CD4-positive, CD25-positive, alpha-beta regulatory T cell (primary cell): ENCODE results near the gene COL20A1. TPM values are rescaled to one million over a fixed set of nuclear protein-coding genes. Genes with fewer than 3 reads are reported as not detected.
"Not testable (repeated sequence)": the region's sequence is repeated elsewhere in the genome, so short reads cannot be mapped to it uniquely, and the experiment has no call there.

Experiments
- ATAC-seq, 2 donors: fragments of 150-1000 bp; cut with Tn5 transposase; one replicate each; pipeline ENCODE4 v1.10.0; 2021; ENCODE audit warnings: low read depth in 2 of 2, moderate number of reproducible peaks in 2 of 2, moderate library complexity in 1 of 2
- DNase-seq, 3 donors: peaks; one replicate each; pipeline versions ENCODE4 v3.0.0 to v3.0.0-alpha.2; 2012 to 2022; ENCODE audit warnings: mixed read lengths in 1 of 3
- H3K27ac ChIP-seq: one replicate; pipeline ENCODE4 v1.7.0; 2013; ENCODE audit warnings: mild to moderate bottlenecking, low read length; ENCODE audit not compliant: insufficient read depth, poor library complexity, severe bottlenecking
- H3K27me3 ChIP-seq: one replicate; pipeline ENCODE4 v1.7.0; 2013; ENCODE audit warnings: low read length; ENCODE audit not compliant: control insufficient read depth, insufficient read depth
- H3K36me3 ChIP-seq: one replicate; pipeline ENCODE4 v1.7.0; 2013; ENCODE audit warnings: mild to moderate bottlenecking, low read length, moderate library complexity; ENCODE audit not compliant: control insufficient read depth, insufficient read depth
- H3K4me1 ChIP-seq: 2 replicates; pipeline ENCODE4 v1.7.0; 2013; ENCODE audit warnings: mild to moderate bottlenecking, low read length; ENCODE audit not compliant: insufficient read depth, control insufficient read depth, poor library complexity, severe bottlenecking
- H3K4me3 ChIP-seq: one replicate; pipeline ENCODE4 v1.7.0; 2013; ENCODE audit warnings: low read depth, mild to moderate bottlenecking, low read length, moderate library complexity
- H3K9me3 ChIP-seq, 2 experiments: 1 replicate in 1 of 2; 2 replicates in 1 of 2; pipeline ENCODE4 v1.7.0; 2013; ENCODE audit warnings: low read length in 2 of 2, mild to moderate bottlenecking in 1 of 2, moderate library complexity in 1 of 2; ENCODE audit not compliant: control insufficient read depth in 2 of 2
- H3K27ac Mint-ChIP-seq, 3 donors: one replicate each; pipeline ENCODE4 v1.8.0; 2020 to 2022; ENCODE audit warnings: mild to moderate bottlenecking in 3 of 3, mixed read lengths in 3 of 3, moderate library complexity in 2 of 3
- H3K27me3 Mint-ChIP-seq: one replicate; pipeline ENCODE4 v1.8.0; 2022; ENCODE audit warnings: mild to moderate bottlenecking, mixed read lengths
- H3K36me3 Mint-ChIP-seq: one replicate; pipeline ENCODE4 v1.8.0; 2020; ENCODE audit warnings: mixed read lengths
- H3K4me1 Mint-ChIP-seq, 4 donors: one replicate each; pipeline ENCODE4 v1.8.0; 2020 to 2022; ENCODE audit warnings: mixed read lengths in 4 of 4, mild to moderate bottlenecking in 1 of 4
- H3K4me3 Mint-ChIP-seq, 4 donors: one replicate each; pipeline ENCODE4 v1.8.0; 2020 to 2022; ENCODE audit warnings: mild to moderate bottlenecking in 4 of 4, mixed read lengths in 4 of 4, moderate library complexity in 3 of 4
- H3K9me3 Mint-ChIP-seq, 7 donors: one replicate each; pipeline ENCODE4 v1.8.0; 2020 to 2022; ENCODE audit warnings: mixed read lengths in 7 of 7, mild to moderate bottlenecking in 3 of 7, moderate library complexity in 2 of 7
- polyA plus RNA-seq, 4 donors: library from polyadenylated mRNA; unstranded; fragments of 300-500 nt; fragmentation: Illumina TruSeq; gene quantifications; one replicate each; pipeline ENCODE4 v1.2.3, GENCODE V29; 2021
- total RNA-seq: library from RNA; stranded (reverse); gene quantifications from one replicate; pipeline ENCODE4 v1.2.3, GENCODE V29; 2022

The COL20A1 gene
- total and polyA plus RNA-seq, 5 donors from 2014 or later: 0.20 TPM; not detected in 4

DNA sequence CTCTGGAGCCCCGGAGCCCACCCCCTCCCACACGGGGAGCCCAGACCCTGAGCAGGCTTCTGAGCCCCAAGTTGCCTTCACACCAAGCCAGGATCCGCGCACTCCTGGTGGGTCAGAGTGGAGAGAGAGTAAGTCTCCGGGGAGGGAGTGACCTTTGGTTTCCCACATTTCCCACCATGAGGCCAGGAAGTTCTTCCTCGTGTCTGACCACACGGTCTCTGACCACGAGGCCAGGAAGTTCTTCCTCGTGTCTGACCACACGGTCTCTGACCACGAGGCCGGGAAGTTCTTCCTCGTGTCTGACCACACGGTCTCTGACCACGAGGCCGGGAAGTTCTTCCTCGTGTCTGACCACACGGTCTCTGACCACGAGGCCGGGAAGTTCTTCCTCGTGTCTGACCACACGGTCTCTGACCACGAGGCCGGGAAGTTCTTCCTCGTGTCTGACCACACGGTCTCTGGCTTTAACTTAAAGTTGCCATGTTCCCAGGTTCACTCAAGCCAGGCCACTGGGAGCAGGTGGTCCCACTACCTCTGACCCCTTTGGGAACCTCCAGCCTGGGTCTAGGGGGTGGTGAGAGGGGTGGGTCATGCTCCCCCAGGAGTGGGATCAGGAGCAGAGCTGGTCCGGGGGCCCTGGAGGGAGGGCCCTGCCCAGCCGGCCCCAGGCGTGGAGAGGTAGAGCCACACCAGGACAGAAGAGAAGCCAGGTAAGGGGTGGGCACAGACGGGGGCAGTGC, 13.1 kb downstream of the COL20A1 start:
- not testable (repeated sequence) for H3K27me3 Mint-ChIP-seq, H3K9me3 ChIP-seq, H3K36me3 ChIP-seq, H3K27ac Mint-ChIP-seq, ATAC-seq, H3K36me3 Mint-ChIP-seq, H3K27ac ChIP-seq, H3K4me1 Mint-ChIP-seq, H3K27me3 ChIP-seq, H3K4me3 Mint-ChIP-seq, DNase-seq, H3K4me3 ChIP-seq, H3K4me1 ChIP-seq
- H3K9me3 Mint-ChIP-seq: peaks cover 0 to 11% (median 3%) of the 10 kb centered on the region in 7 donors

DNA sequence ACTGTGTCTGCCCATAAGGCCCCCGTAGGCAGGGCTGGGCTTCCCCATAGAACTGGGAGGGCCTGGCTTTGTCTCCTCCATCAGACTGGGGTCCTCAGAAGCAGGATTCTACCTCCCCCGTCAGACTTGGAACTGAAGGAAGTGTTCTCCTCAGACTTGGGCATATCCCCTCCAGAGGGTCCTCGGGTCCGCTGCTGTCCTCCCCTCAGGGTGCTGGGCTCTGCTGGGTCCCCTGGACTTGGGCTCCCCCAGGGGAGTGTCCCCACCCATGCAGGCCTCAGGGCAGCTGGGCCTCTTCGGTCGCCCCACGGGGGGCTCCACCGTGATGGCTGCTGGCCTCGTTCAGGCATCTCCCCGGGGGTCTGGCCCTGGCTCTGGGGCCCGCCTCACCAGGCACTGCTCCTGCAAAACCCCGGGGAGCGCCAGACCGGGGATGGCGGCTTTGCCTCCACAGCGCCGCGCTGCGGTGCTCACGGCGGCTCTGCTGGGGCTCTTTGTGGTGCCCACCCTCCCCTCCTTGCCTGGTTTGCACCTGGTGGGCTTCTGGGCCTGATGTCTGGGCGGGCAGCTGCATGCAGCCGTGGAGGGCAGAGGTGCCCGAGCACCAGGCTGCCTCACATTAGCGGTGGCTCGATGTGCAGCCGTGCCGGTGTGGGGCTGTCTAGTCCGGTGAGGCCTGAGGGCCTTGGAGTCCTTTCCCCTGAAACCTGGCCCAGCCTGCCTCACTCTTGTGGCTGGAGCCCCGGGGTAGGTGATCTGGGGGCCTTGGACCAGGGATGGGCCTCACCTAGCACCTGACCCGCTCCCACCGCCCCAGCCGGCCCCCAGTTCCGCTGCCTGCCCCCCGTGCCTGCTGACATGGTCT, 13.9 kb downstream of the COL20A1 start:
- Mint-ChIP-seq H3K4me1 (no peaks in the 10 kb centered on the region), H3K27ac (no peak overlapping the region), H3K9me3 (peaks cover 0 to 8% (median 0%) of the 10 kb centered on the region in 7 donors), H3K4me3 (no peak overlapping the region), H3K36me3 (no peaks in the 10 kb centered on the region), H3K27me3 (no peaks in the 10 kb centered on the region)
- Histone ChIP-seq H3K27me3 (no peaks in the 10 kb centered on the region), H3K9me3 (no peaks in the 10 kb centered on the region), H3K36me3 (no peaks in the 10 kb centered on the region), H3K4me1 (no peaks in the 10 kb centered on the region), H3K4me3 (no peak overlapping the region), H3K27ac (no peak overlapping the region)
- no peak for DNase-seq
- ATAC-seq: no peak

DNA sequence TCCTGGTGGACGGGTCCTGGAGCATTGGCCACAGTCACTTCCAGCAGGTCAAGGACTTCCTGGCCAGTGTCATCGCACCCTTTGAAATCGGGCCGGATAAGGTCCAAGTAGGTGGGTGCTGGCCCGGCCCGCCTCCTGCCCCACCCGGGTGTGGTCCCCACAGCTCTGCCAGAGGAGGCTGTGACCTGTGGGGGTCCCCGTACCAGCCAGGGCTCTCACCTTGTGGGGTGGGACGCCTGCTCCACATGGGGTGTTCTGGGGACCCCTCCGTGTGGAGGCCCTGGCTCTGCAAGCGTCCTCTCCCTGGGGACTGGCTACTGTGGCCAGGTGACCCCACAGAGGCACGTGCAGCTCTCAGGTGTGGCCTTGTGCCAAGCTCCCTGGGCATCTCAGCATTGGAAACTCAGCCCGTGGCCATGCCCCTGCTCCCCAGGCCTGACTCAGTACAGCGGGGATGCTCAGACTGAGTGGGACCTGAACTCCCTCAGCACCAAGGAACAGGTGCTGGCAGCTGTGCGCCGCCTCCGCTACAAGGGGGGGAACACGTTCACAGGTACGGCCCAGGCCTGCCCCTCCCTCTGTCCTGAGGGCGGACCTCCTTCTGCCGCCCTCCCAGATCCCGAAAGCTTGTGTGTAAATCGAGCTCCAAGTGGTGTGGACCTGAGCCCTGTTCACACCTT, 14.7 kb downstream of the COL20A1 start:
- DNase-seq (no peak), ATAC-seq (no peak)
- Mint-ChIP-seq H3K27me3 (no peaks in the 10 kb centered on the region), H3K4me1 (no peaks in the 10 kb centered on the region), H3K9me3 (peaks cover 0 to 4% (median 0%) of the 10 kb centered on the region in 7 donors), H3K27ac (no peak overlapping the region), H3K4me3 (no peak overlapping the region), H3K36me3 (no peaks in the 10 kb centered on the region)
- Histone ChIP-seq H3K4me3 (no peak overlapping the region), H3K9me3 (no peaks in the 10 kb centered on the region), H3K36me3 (no peaks in the 10 kb centered on the region), H3K4me1 (no peaks in the 10 kb centered on the region), H3K27ac (no peak overlapping the region), H3K27me3 (no peaks in the 10 kb centered on the region)

DNA sequence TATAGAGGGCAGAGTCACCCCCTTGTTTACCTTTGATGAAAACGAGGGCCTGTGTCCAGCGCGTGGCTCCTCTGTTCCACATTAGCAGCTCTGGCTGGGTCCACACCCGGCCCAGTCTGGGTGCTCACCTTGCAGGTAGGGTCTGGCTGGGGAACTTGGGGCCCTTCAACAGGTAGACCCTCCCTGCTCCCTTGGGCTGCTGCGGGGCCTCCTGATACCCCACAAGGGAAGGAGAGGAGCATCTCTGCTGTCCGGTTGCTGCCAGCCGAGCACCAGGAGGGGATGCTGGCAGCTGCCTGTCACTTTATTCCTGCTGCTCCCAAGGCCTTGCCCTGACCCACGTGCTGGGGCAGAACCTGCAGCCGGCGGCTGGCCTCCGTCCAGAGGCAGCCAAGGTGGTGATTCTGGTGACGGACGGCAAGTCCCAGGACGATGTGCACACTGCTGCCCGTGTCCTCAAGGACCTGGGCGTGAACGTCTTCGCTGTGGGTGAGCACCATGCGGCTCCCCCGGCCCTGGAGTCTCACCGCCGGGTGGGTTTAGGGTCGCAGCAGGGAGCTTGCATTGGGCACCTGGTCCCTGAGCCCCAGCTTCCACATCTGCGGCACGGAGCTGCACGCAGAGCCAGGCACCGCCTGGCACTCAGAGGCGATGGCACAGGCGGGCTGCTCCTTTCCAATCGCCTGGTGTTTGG, 15.4 kb downstream of the COL20A1 start:
- Histone ChIP-seq H3K36me3 (no peaks in the 10 kb centered on the region), H3K9me3 (no peaks in the 10 kb centered on the region), H3K27ac (no peak overlapping the region), H3K4me1 (no peaks in the 10 kb centered on the region), H3K27me3 (no peaks in the 10 kb centered on the region), H3K4me3 (no peak overlapping the region)
- H3K36me3 Mint-ChIP-seq: no peaks in the 10 kb centered on the region
- ATAC-seq (no peak), DNase-seq (no peak)
- H3K4me3 Mint-ChIP-seq: no peak overlapping the region
- H3K9me3 Mint-ChIP-seq: peaks cover 0 to 1% (median 0%) of the 10 kb centered on the region in 7 donors
- H3K4me1 Mint-ChIP-seq: no peaks in the 10 kb centered on the region
- H3K27ac Mint-ChIP-seq: no peak overlapping the region
- no peaks in the 10 kb centered on the region for H3K27me3 Mint-ChIP-seq

DNA sequence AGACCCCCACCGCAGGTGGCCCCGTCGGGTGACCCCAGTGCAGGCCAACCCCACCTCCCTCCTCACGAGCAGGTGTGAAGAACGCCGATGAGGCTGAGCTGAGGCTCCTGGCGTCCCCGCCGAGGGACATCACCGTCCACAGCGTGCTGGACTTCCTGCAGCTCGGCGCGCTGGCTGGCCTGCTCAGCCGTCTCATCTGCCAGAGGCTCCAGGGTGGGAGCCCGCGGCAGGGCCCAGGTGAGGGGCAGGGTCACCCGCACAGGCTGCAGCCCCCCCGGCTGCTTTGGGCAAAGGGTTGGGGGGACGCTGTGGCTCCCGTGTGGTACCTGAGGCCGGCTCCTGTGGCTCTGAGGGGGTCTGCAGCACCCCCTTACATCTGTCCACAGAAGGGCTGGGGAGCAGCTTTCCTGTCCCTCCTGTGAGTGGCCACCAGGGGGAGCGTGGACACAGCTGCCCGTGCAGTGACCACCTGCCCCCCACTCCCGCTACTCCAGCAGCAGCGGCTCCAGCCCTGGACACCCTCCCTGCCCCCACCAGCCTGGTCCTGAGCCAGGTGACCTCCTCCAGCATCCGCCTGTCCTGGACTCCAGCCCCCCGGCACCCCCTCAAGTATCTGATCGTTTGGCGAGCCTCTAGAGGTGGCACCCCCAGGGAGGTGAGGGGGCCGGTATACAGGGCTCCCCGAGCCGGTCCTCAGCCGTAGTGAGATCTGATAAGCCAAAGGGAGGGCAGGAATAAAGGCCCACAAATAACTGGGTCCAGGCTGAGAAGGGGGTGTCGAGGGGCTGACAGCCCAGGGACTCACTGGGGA, 16.5 kb downstream of the COL20A1 start:
- DNase-seq (no peak), ATAC-seq (no peak)
- H3K27me3 ChIP-seq: no peaks in the 10 kb centered on the region
- H3K4me1 ChIP-seq: no peaks in the 10 kb centered on the region
- no peaks in the 10 kb centered on the region for H3K36me3 ChIP-seq
- H3K27ac Mint-ChIP-seq: peak overlapping the region in 1 of 3 donors; percentile 77
- H3K4me1 Mint-ChIP-seq: no peaks in the 10 kb centered on the region
- no peak overlapping the region for H3K4me3 Mint-ChIP-seq
- peaks cover 0 to 1% (median 0%) of the 10 kb centered on the region in 7 donors for H3K9me3 Mint-ChIP-seq
- no peaks in the 10 kb centered on the region for H3K27me3 Mint-ChIP-seq
- H3K9me3 ChIP-seq: no peaks in the 10 kb centered on the region
- H3K36me3 Mint-ChIP-seq: no peaks in the 10 kb centered on the region
- no peak overlapping the region for H3K4me3 ChIP-seq
- H3K27ac ChIP-seq: no peak overlapping the region

DNA sequence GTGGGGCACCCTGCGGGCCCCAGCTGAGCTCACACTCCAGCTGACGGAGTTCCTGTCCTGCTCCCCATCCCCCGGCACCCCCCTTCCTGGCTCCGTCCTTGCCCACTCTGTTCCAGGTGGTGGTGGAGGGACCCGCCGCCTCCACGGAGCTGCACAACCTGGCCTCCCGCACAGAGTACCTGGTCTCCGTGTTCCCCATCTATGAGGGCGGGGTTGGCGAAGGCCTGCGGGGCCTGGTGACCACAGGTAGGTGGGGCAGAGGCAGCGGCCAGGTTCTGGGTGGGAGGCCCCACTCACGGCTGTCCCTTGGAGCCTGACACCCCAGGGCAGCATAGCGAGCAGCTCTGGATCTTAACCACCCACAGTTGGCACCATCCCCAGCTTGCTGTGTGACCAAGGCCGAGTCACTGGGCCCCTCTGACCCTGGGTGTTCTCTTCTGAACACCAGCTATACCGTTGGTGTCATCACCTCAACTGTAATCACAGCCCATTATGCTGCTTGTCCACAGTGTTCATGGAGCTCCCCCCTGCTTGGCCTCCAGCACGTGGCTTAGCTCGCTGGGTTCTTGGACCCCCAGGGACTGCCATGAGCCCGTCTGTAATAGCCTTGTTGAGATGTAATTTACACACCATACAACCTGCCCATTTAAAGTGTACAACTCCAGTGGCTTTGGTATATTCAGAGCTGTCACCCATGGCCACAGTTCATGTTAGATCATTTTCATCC, 17.4 kb downstream of the COL20A1 start:
- H3K4me1 ChIP-seq: no peaks in the 10 kb centered on the region
- no peak overlapping the region for H3K27ac ChIP-seq
- ATAC-seq: no peak
- Mint-ChIP-seq H3K9me3 (peaks cover 0 to 1% (median 0%) of the 10 kb centered on the region in 7 donors), H3K27me3 (no peaks in the 10 kb centered on the region), H3K36me3 (no peaks in the 10 kb centered on the region), H3K4me3 (no peak overlapping the region), H3K4me1 (no peaks in the 10 kb centered on the region), H3K27ac (no peak overlapping the region)
- no peaks in the 10 kb centered on the region for H3K9me3 ChIP-seq
- DNase-seq: no peak
- no peaks in the 10 kb centered on the region for H3K27me3 ChIP-seq
- H3K4me3 ChIP-seq: no peak overlapping the region
- H3K36me3 ChIP-seq: no peaks in the 10 kb centered on the region
